ENCODE data around the gene TRPM3.

TRPM3 gene

DNA sequence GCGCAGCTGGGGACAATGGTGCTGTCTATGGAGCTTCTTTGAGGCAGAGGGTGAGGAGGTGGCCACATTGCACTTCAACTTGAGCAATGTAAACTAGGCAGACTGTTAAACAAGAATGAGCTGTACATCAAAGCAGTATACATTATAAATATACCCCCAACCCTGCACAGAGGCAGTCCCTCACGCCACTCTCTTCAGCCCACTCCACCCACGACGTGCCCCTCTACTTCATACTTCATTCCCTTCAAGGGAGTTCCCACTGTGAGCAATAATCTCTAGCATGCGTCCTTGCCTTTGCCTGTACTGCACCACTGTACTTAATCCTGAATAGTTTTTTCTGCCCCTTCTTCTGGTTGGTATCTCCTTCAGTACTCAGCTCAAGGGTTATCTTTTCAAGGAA lies 14.4 kb downstream of the TRPM3 start:
- DNase-seq = no peak
- intact Hi-C loops (cut with DNase I) = no loop called here

DNA sequence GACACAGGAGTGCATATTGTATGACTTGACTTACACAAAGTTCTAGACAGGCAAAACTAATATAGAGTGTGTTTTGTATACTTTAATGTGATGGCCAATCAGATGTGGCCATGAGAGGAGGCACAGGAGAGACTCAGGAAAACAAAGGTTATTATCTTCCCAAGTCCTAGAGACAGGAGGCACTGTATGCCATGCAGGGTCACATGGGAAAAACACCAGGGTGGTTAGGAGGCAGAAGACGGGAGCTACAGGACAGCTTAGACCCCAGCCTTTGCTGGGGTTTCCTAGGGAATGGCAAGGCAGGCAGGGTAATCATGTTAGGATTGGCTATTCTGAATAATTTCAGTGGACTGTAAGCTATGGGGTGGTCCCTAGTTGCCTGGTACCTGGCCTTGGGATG lies 16.2 kb downstream of the TRPM3 start:
- intact Hi-C loops (cut with DNase I) = no loop called here
- DNase-seq = no peak

GRCh38 chr9:71098801-71099200 lies 22.6 kb downstream of the TRPM3 start:
- DNase-seq = no peak
- intact Hi-C loops (cut with DNase I) = no loop called here

- DNase-seq = no peak
These were observed 23.8 kb downstream of the TRPM3 start for GRCh38 chr9:71097671-71098070.

DNA sequence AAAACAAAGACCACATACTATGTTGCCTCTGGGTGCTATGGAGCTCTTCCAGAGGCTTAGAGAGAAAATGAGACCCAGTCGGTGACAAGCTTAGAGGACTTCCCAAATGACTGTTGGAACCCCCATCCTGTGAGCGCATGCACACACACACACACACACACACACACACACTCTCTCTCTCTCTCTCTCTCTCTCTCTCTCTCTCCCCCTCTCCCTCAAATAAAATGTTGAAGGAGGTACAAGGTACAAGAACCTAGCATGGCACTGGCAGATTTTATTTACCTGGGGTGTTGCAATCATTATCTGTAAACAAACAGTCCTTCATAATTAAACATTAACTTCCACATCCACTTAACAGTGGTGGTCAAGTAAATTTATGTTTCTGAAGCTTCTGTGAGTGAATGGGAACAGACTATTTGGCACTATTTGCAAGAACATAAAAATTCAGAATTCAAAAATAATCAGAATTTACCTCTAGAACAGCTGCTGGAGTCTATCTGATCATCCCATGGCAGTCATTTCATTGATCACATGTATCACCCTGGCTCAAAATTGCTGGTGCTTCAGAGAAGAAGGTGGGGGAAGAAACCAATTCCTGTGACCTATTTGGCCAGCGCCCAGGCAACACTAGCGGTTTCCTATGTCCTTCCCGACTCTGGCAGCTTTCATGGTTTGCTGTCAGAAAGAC lies 24.9 kb downstream of the TRPM3 start:
- intact Hi-C loops (cut with DNase I) = no loop called here
- peak in 13 of 42 donors; percentile 10 to 40 (median 23) for DNase-seq

More at GRCh38 chr9:71097671-71098070, 23.8 kb downstream of the TRPM3 start:
- intact Hi-C loops (cut with DNase I) = no loop called here

DNA sequence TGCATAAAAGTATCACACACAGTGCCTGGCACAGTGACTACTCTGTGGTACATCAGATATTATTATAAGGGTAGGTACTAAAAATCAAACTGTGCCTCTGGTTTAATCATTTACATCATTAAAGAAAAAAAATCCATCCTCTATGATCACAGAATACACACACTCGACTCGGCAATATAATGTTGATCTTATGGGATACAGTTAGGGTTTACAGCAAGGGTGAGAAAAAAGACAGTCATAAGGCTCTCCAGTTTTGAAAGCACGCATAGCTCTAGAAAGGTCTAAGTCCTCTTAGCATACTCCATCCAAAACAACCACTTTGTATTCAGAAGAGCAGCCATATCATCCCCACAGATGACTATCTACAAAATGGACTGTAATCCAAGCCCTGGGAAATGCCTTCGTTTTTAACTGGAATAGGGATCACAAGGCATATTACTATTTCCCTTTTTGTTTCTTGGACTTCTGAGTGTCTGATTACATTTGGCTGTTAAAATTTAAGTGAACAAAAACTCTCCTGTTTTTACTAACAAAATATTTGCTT lies 26.6 kb downstream of the TRPM3 start:
- intact Hi-C loops (cut with DNase I) = no loop called here
- no peak for DNase-seq

DNA sequence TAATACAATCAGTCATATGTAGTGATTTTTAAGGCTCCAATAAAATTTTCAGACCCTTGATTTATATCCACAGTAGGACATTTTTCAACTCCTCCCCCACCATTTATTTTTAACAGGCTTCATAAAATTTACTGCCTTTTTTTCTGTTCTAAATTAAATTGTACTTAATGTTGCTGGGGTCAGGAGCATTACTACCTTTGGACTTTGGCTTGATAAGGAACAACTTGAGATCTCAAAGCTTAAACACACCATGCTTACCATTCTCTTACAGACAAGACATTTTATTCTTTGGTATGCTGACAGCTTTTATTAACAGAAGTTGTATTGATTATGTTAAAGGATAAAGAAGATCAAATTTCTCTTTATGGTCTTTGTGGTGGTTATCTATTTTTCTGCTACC lies 30.5 kb downstream of the TRPM3 start:
- DNase-seq = no peak
- intact Hi-C loops (cut with DNase I) = no loop called here

GRCh38 chr9:71079451-71079850 lies 42.0 kb downstream of the TRPM3 start:
- intact Hi-C loops (cut with DNase I) = no loop called here
- no peak for DNase-seq

DNA sequence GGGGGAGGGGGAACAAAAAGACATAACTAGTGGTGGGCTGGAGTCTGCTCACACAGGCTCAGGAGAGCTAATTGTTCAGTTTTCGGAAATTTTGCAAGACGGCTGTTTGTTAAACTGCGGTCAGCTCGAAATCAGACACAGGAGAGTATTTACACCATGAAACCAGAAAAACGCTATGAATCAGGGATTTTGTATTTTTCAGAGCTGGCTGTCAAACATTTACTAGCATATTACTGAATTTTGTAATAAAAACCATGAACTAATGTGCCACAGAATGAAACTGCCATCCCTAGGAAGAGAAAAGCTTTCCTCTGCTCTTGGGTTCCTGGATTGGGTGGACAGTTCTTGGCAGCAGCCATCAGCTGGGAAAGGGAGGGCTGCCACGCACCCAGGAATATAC lies 45.3 kb downstream of the TRPM3 start:
- intact Hi-C loops (cut with DNase I) = no loop called here

GRCh38 chr9:71073494-71073893 lies 47.9 kb downstream of the TRPM3 start:
- DNase-seq = no peak
- intact Hi-C loops (cut with DNase I) = no loop called here

More for the DNA sequence above, 45.3 kb downstream of the TRPM3 start:
- DNase-seq = peak in 4 of 42 donors; percentile 8 to 38 (median 15)

GRCh38 chr9:71072587-71072986 lies 48.8 kb downstream of the TRPM3 start:
- intact Hi-C loops (cut with DNase I) = no loop called here
- DNase-seq = no peak

DNA sequence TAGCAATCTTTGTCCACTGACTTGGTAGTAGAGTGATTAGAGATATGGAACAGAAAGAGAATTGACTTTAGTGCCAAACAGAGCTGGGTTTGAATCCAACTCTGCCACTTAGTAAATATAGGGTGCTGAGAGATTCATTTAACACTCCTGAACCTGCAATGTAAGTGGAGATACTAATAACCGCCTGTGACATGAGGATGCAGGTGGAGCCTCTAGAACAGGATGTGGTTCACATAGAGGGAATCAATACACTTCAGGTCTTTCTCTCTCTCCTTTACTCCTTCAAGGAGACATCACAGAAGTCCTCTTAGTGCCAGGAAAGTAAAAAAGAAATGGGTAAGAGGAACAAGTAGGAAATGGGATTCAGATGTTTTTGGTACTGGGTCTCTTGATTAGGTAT lies 49.8 kb downstream of the TRPM3 start:
- intact Hi-C loops (cut with DNase I) = no loop called here
- DNase-seq = no peak

DNA sequence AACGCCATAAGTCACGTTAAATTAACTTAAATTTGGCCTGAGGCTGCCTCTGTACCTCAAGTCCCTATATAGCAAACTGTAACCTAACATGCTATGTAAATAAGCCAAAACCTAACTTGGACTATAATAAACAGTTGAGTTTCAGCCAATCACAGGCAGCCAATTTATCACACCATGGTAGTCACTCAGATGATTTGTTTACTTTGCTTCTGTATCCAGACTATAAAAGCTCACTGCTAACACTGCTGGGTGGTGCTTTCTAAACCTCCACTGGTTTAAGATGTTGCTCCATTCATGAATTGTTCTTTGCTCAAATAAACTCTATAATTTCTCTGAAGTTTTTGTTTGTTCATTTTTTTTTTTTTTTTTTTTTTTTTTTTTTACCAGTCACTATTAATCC lies 62.8 kb downstream of the TRPM3 start:
- intact Hi-C loops (cut with DNase I) = no loop called here

GRCh38 chr9:71052287-71052686 lies 69.1 kb downstream of the TRPM3 start:
- intact Hi-C loops (cut with DNase I) = no loop called here
- no peak for DNase-seq

More for the DNA sequence above, 62.8 kb downstream of the TRPM3 start:
- no peak for DNase-seq

DNA sequence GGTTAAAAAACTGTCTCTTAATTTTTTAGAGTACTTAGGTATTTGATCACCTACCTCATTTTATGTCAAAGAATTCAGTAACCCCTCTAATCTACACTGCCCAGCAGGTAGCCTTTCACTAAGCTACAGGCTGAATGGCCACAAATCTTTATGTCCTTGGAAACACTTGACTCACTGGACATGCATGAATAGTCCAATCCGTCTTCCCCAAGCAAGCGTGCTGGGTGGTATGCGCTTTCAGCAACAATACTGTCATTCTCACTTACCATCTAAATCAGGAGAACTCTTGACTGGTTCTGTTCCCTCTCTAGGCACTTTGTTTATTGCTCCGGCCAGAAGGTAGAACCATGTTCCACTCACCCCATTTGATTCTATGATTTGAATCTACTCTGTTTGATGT lies 73.1 kb downstream of the TRPM3 start:
- intact Hi-C loops (cut with DNase I) = no loop called here

DNA sequence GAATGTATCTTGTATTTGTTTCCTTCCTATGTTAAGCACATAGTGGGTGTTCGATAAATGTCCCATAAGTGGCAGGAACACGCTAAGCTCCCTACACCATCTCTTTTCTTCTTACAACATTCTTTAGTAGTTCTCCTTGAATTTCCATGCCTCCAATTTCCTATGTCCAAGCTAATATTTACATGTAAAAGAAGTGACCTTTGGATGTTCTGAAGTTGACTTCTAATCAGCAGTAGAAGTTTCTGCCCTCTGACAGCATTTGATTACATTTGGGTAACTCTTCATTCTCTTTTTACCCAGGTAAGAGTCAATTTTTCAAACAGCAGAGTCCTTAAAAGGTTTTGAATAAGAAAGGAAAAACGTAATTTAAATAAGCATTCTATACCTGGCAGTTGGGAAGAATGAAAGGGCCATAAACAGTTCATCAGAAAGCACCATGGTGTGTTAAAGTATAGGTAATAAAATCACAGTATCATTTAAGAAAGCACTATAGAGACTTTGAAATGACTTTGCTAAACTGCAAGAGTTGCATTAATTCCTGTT lies 78.9 kb downstream of the TRPM3 start:
- DNase-seq = no peak
- intact Hi-C loops (cut with DNase I) = no loop called here

More for the DNA sequence above, 73.1 kb downstream of the TRPM3 start:
- DNase-seq = no peak

DNA sequence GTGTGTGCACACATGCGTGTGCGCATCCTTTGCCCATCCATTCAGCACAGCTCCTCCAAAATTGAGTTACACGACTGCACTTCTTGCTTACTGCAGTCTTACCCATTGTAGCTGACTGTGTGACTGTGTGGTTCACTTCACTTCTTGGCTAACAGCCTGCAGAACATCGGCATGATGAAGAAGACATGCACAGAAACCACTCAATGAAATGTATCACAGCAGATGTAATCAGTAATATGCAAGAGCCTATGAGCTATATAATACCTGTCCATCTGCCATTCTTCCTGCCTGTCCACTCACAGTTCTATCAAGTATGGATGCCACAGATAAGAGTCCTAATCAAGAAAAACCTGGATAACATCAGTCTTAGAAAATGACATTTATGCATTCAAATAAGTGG lies 83.9 kb downstream of the TRPM3 start:
- intact Hi-C loops (cut with DNase I) = no loop called here
- no peak for DNase-seq

DNA sequence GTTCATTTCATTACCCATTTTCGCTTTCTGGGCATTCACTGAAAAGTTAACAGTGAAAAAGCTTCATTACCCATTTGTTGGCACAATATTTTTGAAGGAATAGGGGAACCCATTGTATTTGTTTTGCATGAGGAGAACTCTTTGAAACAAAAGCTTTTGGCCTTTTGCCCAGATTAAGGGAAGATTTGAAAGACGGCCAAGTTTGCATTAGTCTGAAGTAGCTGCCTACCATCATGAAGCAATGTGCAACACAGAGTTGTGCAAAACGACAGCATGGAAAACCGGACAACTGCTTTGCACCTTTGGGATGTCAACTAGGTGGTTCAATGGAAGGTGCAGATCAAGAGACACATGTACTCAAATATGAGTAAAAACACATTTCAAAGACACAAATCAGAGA lies 84.9 kb downstream of the TRPM3 start:
- intact Hi-C loops (cut with DNase I) = no loop called here
- peak in 7 of 42 donors; percentile 7 to 48 (median 17) for DNase-seq

GRCh38 chr9:71032779-71033178 lies 88.6 kb downstream of the TRPM3 start:
- intact Hi-C loops (cut with DNase I) = no loop called here
- DNase-seq = no peak

GRCh38 chr9:71025728-71026127 lies 95.7 kb downstream of the TRPM3 start:
- DNase-seq = no peak
- intact Hi-C loops (cut with DNase I) = no loop called here

DNA sequence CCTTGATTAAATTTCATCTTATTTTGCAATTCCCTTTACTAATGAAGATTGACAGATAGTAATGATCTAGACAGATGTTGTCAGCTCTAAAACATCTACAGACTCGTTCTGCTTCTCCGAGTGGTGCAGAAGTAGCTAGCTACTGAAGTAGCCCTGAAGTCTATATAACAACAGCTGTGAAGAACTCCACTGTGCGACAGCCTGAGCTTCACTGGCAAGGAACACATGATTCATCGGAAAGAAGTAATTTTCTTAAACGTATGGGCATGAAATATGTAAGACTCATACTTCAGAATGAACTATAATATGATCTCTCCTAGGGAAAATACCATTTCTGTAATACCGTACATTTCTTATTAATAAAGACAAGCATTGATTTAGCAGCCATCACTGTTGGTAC lies 96.2 kb downstream of the TRPM3 start:
- no peak for DNase-seq
- intact Hi-C loops (cut with DNase I) = no loop called here
